ENCODE measurements around the gene SPIRE1.
A peak's percentile ranks its signal among the peaks of the same experiment; 100 is the strongest.

DNA sequence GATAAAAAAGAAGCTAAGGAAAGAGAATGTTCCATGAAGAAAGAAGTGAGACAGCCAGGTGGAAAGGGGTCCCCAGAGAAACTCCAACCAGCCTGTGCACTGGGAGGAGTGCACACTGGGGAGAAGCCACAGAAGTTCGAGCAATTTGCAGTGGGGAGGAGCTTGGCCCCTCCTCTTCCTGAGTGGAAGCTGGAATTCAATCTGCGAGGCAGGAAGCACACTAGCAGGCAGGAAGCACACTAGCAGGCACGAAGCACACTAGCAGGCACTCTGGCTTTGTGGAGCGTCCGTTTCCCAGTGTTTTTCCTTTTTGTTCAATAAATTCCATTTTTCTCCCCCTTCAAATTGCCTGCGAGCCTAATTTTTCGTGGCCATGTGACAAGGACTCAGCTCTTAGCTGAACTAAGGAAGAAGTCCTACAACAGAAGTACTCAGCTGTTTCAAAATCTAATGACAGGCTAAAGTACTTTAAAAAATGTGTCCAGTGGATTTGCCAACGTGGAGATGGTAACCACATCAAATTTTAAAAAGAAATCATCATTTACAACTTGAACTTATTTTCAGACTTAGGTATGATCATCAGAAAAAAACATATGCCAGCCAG is 21.4 kb upstream of the SPIRE1 start:
- TF ChIP-seq CTCF (IDR thresholded peaks at IDR 0.05) (no peak), POLR2A (IDR thresholded peaks at IDR 0.05) (peak in 2 of 4 donors; percentile 63 to 67)
